Prostate gland (tissue), 2 donors: Measurements from ENCODE around the gene KMT5B. TPM values are rescaled to one million over a fixed set of nuclear protein-coding genes. Genes with fewer than 3 reads are reported as not detected.

Experiments used
- DNase-seq: peaks from one replicate; pipeline ENCODE4 v3.0.0-alpha.2; 2019; ENCODE audit warnings: low spot score
- H3K27ac ChIP-seq, 2 donors: fragments of 200-600 bp; sonication (generic); 2 replicates each; pipeline ENCODE4 v1.5.1; 2017 to 2019
- H3K27me3 ChIP-seq: fragments of 200-600 bp; sonication (generic); replicated peaks from 2 replicates; pipeline ENCODE4 v1.5.1; 2019; ENCODE audit not compliant: insufficient read depth
- H3K36me3 ChIP-seq, 2 donors: fragments of 200-600 bp; sonication (generic); 1 replicate in 1 of 2; 2 replicates in 1 of 2; pipeline versions ENCODE4 v1.5.1 to v1.8.1; 2017 to 2019
- H3K4me1 ChIP-seq: fragments of 200-600 bp; sonication (generic); replicated peaks from 2 replicates; pipeline ENCODE4 v1.5.1; 2019
- H3K4me3 ChIP-seq, 2 donors: fragments of 200-600 bp; sonication (generic); 2 replicates each; pipeline ENCODE4 v1.5.1; 2017 to 2019
- H3K9me3 ChIP-seq: fragments of 200-600 bp; sonication (generic); 2 replicates; pipeline ENCODE4 v1.5.1; 2017
- CTCF ChIP-seq, 4 experiments: fragments of 200-600 bp in 2 of 4; fragments of 450-650 bp in 2 of 4; sonication (generic) in 2 of 4; IDR thresholded peaks; 1 replicate in 3 of 4; 2 replicates in 1 of 4; pipeline ENCODE4 v1.5.1; 2016 to 2019; ENCODE audit warnings: antibody characterized with exemption in 4 of 4, mild to moderate bottlenecking in 2 of 4, moderate library complexity in 2 of 4
- POLR2A ChIP-seq: fragments of 450-650 bp; IDR thresholded peaks from one replicate; pipeline ENCODE4 v1.6.1; 2016; ENCODE audit warnings: antibody characterized with exemption, mild to moderate bottlenecking
- POLR2AphosphoS5 ChIP-seq: sonication (generic); formaldehyde crosslinking; IDR thresholded peaks from one replicate; pipeline ENCODE4 v1.6.1; 2017; ENCODE audit warnings: antibody characterized with exemption
- WGBS: methylation state at CpG from one replicate; pipeline ENCODE4 v1.1.5; 2018; 5-methylcytosine and 5-hydroxymethylcytosine counted together
- intact Hi-C: fragments of 100-400 bp; cut with DNase I; formaldehyde crosslinking; loops from one replicate; pipeline ENCODE4 v1.14.2; 2022
- total RNA-seq, 2 donors: library from RNA; depleted of rRNA; stranded (reverse); fragments of >200 nt; gene quantifications; one replicate each; pipeline ENCODE4 v1.1.0, GENCODE V29; 2016

KMT5B gene
- total RNA-seq, 2 donors from 2014 or later: 41.0 to 57.7 TPM

GRCh38 chr11:68231621-68232020 lies 18.5 kb upstream of the KMT5B start:
- TF ChIP-seq POLR2A (no peak), CTCF (IDR thresholded peaks at IDR 0.05) (no peak), POLR2AphosphoS5 (no peak)
- intact Hi-C loops: no loop called here
- Histone ChIP-seq H3K4me1 (no peaks in the 10 kb centered on the region), H3K36me3 (no peaks in the 10 kb centered on the region), H3K4me3 (no peak overlapping the region), H3K27ac (no peak overlapping the region), H3K27me3 (no peaks in the 10 kb centered on the region), H3K9me3 (no peaks in the 10 kb centered on the region)
- DNase-seq: no peak
- 88% methylated on average over 7 of the region's 7 CpGs for WGBS

GRCh38 chr11:68229601-68230000 lies 16.5 kb upstream of the KMT5B start:
- Histone ChIP-seq H3K27me3 (no peaks in the 10 kb centered on the region), H3K36me3 (no peaks in the 10 kb centered on the region), H3K9me3 (no peaks in the 10 kb centered on the region), H3K4me1 (no peaks in the 10 kb centered on the region), H3K27ac (no peak overlapping the region), H3K4me3 (no peak overlapping the region)
- 60% methylated on average over 1 of the region's 1 CpG for WGBS
- TF ChIP-seq CTCF (IDR thresholded peaks at IDR 0.05) (no peak), POLR2A (no peak), POLR2AphosphoS5 (no peak)
- DNase-seq: no peak
- intact Hi-C loops: no loop called here

GRCh38 chr11:68226421-68226820 lies 13.3 kb upstream of the KMT5B start:
- Histone ChIP-seq H3K4me3 (no peak overlapping the region), H3K36me3 (no peaks in the 10 kb centered on the region), H3K4me1 (no peaks in the 10 kb centered on the region), H3K27me3 (no peaks in the 10 kb centered on the region), H3K27ac (no peak overlapping the region), H3K9me3 (no peaks in the 10 kb centered on the region)
- WGBS: 88% methylated on average over 9 of the region's 9 CpGs
- no peak for DNase-seq
- intact Hi-C loops: no loop called here
- no peak for TF ChIP-seq POLR2A
- no peak for TF ChIP-seq POLR2AphosphoS5
- TF ChIP-seq CTCF (IDR thresholded peaks at IDR 0.05): no peak

GRCh38 chr11:68224606-68225005 lies 11.5 kb upstream of the KMT5B start:
- WGBS: 92% methylated on average over 11 of the region's 11 CpGs
- H3K27me3 ChIP-seq: no peaks in the 10 kb centered on the region
- H3K4me1 ChIP-seq: no peaks in the 10 kb centered on the region
- no peak overlapping the region for H3K27ac ChIP-seq
- no peak for DNase-seq
- H3K4me3 ChIP-seq: no peak overlapping the region
- TF ChIP-seq CTCF (IDR thresholded peaks at IDR 0.05) (no peak), POLR2A (no peak), POLR2AphosphoS5 (no peak)
- no peaks in the 10 kb centered on the region for H3K9me3 ChIP-seq
- no peaks in the 10 kb centered on the region for H3K36me3 ChIP-seq
- intact Hi-C loops: no loop called here

- no peak for DNase-seq
- Histone ChIP-seq H3K9me3 (no peaks in the 10 kb centered on the region), H3K36me3 (no peaks in the 10 kb centered on the region), H3K4me3 (no peak overlapping the region), H3K27me3 (no peaks in the 10 kb centered on the region), H3K4me1 (no peaks in the 10 kb centered on the region), H3K27ac (no peak overlapping the region)
- intact Hi-C loops: no loop called here
- 79% methylated on average over 6 of the region's 6 CpGs for WGBS
- TF ChIP-seq POLR2AphosphoS5 (no peak), POLR2A (no peak), CTCF (IDR thresholded peaks at IDR 0.05) (no peak)
These were observed 10.2 kb upstream of the KMT5B start for GRCh38 chr11:68223275-68223674.
